GM12801 (cell line): ENCODE data around the gene KCTD20.

Experiments used
- CTCF ChIP-seq: IDR thresholded peaks from one replicate; pipeline ENCODE4 v1.5.1; 2011; ENCODE audit warnings: control low read depth; ENCODE audit not compliant: insufficient read length; ENCODE audit errors: extremely low read depth

Gene KCTD20

GRCh38 chr6:36419310-36419709 is 23.5 kb upstream of the KCTD20 start:
- no peak for TF ChIP-seq CTCF

GRCh38 chr6:36422714-36423100 is 20.1 kb upstream of the KCTD20 start:
- no peak for TF ChIP-seq CTCF

GRCh38 chr6:36423101-36423824 is 19.5 kb upstream of the KCTD20 start:
- no peak for TF ChIP-seq CTCF

- TF ChIP-seq CTCF, result no peak
Observed at GRCh38 chr6:36426622-36427021, 16.2 kb upstream of the KCTD20 start.

GRCh38 chr6:36428911-36429310 is 13.9 kb upstream of the KCTD20 start:
- TF ChIP-seq CTCF, result no peak

GRCh38 chr6:36430351-36430750 is 12.4 kb upstream of the KCTD20 start:
- TF ChIP-seq CTCF, result no peak

- no peak for TF ChIP-seq CTCF
Observed at GRCh38 chr6:36431197-36431596, 11.6 kb upstream of the KCTD20 start.
